DOHH2 (cell line): ENCODE results near the gene SYP.

ENCODE experiments used
- H3F3A ChIP-seq: fragments of 200-600 bp; sonication (generic), shearing (Covaris generic); 2 replicates; pipeline ENCODE4 v1.6.0; 2016; ENCODE audit warnings: antibody characterized with exemption, mild to moderate bottlenecking; ENCODE audit not compliant: control insufficient read depth, insufficient read depth
- H3K27ac ChIP-seq: fragments of 200-600 bp; sonication (generic); 2 replicates; pipeline ENCODE4 v1.5.1; 2014; ENCODE audit warnings: low read depth, mild to moderate bottlenecking, low read length, moderate library complexity
- H3K27me3 ChIP-seq: fragments of 200-600 bp; sonication (generic); 2 replicates; pipeline ENCODE4 v1.6.1; 2014; ENCODE audit warnings: mild to moderate bottlenecking, low read length, mixed read lengths; ENCODE audit not compliant: control insufficient read depth
- H3K36me3 ChIP-seq: fragments of 200-600 bp; sonication (generic); 2 replicates; pipeline ENCODE4 v1.6.1; 2014; ENCODE audit warnings: mild to moderate bottlenecking, low read length, moderate library complexity, mixed read lengths; ENCODE audit not compliant: control insufficient read depth
- H3K4me1 ChIP-seq: fragments of 200-600 bp; sonication (generic); 2 replicates; pipeline ENCODE4 v1.6.1; 2014; ENCODE audit warnings: mild to moderate bottlenecking, low read length, mixed read lengths; ENCODE audit not compliant: control insufficient read depth
- H3K4me2 ChIP-seq: fragments of 200-600 bp; sonication (generic); 2 replicates; pipeline ENCODE4 v1.6.0; 2014; ENCODE audit warnings: mild to moderate bottlenecking, low read length, moderate library complexity
- H3K4me3 ChIP-seq: fragments of 200-600 bp; sonication (generic); 2 replicates; pipeline ENCODE4 v1.5.1; 2014; ENCODE audit warnings: mild to moderate bottlenecking, low read length, mixed read lengths
- H3K79me2 ChIP-seq: fragments of 200-600 bp; sonication (generic); 2 replicates; pipeline ENCODE4 v1.6.1; 2014; ENCODE audit warnings: mild to moderate bottlenecking, low read length, mixed read lengths; ENCODE audit not compliant: control insufficient read depth
- H3K9me2 ChIP-seq: fragments of 200-600 bp; sonication (generic); replicated peaks from 2 replicates; pipeline ENCODE4 v1.6.1; 2014; ENCODE audit warnings: mild to moderate bottlenecking, low read length, mixed read lengths; ENCODE audit not compliant: control insufficient read depth
- H3K9me3 ChIP-seq: fragments of 200-600 bp; sonication (generic); 2 replicates; pipeline ENCODE4 v1.6.1; 2014; ENCODE audit warnings: antibody characterized with exemption, low read length, mixed read lengths; ENCODE audit not compliant: control insufficient read depth, insufficient read depth
- H4K20me1 ChIP-seq: fragments of 200-600 bp; sonication (generic); 2 replicates; pipeline ENCODE4 v1.6.0; 2014; ENCODE audit warnings: low read depth, mild to moderate bottlenecking, antibody characterized with exemption, low read length, moderate library complexity; ENCODE audit not compliant: control insufficient read depth, insufficient read depth
- CTCF ChIP-seq: fragments of 200-600 bp; sonication (generic); IDR thresholded peaks from one replicate; pipeline ENCODE4 v1.5.1; 2014; ENCODE audit warnings: antibody characterized with exemption, mild to moderate bottlenecking, low read depth, low read length; ENCODE audit not compliant: poor library complexity, severe bottlenecking
- EZH2phosphoT487 ChIP-seq: fragments of 200-600 bp; sonication (generic); IDR thresholded peaks from 2 replicates; pipeline ENCODE4 v1.6.1; 2017; ENCODE audit warnings: borderline replicate concordance, mild to moderate bottlenecking, antibody characterized with exemption, low read length, moderate library complexity, mixed read lengths

The SYP gene

DNA sequence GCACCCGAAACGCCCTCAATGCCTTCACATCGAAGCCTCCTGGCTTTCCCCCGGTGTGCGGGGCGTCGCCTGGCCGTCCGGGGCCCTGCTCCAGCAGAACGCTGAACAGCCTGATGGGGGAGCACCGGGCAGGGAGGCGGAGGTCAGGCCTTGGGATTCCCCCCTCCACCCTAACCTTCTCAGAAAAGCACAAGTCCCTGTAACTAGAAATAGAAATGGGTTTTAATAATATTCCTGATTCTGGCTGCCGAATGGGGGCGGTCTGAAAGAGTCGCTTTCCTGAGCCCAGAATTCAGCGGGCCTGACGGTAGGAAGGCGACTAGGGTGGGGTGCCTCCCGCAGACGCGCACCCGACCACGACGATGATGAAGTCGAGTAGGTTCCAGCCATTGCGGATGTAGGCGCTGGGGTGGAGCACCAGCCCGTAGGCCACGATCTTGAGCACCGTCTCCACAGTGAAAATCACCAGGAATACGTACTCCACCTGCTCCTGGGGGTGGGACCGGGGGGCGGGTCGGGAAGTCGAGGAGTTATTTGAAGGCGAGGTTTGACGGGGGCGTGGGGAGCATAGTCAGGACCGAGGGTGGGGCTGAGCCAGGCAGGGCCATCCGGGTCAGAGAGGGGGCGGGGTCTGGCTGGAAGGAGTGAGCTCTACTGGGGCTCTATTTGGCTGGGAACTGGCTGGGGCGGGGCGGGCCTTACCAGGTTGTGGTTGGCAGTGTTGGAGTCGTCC is 30.7 kb upstream of the SYP start:
- Histone ChIP-seq H3K4me2 (peak overlapping the region; percentile 56), H3K27me3 (no peaks in the 10 kb centered on the region), H4K20me1 (no peaks in the 10 kb centered on the region), H3K36me3 (no peaks in the 10 kb centered on the region), H3K9me2 (no peaks in the 10 kb centered on the region), H3K4me1 (peaks cover 9% of the 10 kb centered on the region; the same call in 1 of the 2 replicates), H3K4me3 (peak overlapping the region; percentile 45), H3K27ac (no peak overlapping the region), H3F3A (no peaks in the 10 kb centered on the region), H3K9me3 (no peaks in the 10 kb centered on the region), H3K79me2 (no peaks in the 10 kb centered on the region)
- TF ChIP-seq CTCF (no peak), EZH2phosphoT487 (no peak)

DNA sequence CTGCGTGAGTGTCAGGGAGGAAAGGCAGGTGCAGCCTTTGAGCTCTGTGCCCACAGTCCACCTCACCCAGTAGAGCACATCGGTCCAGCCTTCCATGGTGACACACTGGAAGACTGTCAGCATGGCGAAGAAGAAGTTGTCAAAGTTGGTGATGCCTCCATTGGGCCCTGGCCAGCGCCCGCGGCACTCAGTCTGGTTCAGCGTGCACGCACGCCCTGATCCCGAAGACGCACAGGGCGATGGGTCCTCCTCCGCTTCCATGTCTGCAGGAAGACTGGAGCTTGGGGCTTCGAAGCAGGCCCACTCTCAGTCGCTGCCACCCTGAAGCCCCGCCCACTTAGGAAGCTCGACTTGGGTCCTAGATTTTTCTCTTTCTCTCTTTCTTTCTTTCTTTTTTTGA is 28.2 kb upstream of the SYP start:
- H3K27ac ChIP-seq = no peak overlapping the region
- no peaks in the 10 kb centered on the region for H3K9me2 ChIP-seq
- TF ChIP-seq EZH2phosphoT487 = no peak
- TF ChIP-seq CTCF = no peak
- no peaks in the 10 kb centered on the region for H3K9me3 ChIP-seq
- no peaks in the 10 kb centered on the region for H4K20me1 ChIP-seq
- no peak overlapping the region for H3K4me3 ChIP-seq
- no peaks in the 10 kb centered on the region for H3K36me3 ChIP-seq
- H3K4me2 ChIP-seq = no peak overlapping the region
- H3K4me1 ChIP-seq = peaks cover 9% of the 10 kb centered on the region; the same call in 1 of the 2 replicates
- H3K27me3 ChIP-seq = no peaks in the 10 kb centered on the region
- H3F3A ChIP-seq = no peaks in the 10 kb centered on the region
- no peaks in the 10 kb centered on the region for H3K79me2 ChIP-seq

DNA sequence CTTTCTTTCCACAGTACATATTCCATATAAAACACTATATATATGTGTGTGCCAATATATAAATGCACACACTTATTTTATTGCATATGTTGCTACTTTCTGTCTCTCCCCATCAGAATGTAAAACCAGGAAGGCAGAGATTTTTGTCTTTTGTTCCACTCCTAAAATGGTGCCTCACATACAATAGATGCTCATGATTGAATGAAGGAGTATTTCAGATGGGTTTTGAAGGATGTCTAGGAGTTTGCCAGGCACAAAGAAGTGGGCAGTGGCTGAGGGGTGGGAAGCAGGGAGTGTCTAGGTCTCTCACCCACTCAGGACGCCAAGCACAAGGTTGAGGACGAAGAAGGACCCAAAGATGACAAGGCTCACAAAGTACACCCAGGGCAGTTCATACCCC is 27.7 kb upstream of the SYP start:
- no peak overlapping the region for H3K4me2 ChIP-seq
- H4K20me1 ChIP-seq = no peaks in the 10 kb centered on the region
- H3K4me3 ChIP-seq = no peak overlapping the region
- H3F3A ChIP-seq = no peaks in the 10 kb centered on the region
- TF ChIP-seq CTCF (no peak), EZH2phosphoT487 (no peak)
- H3K27ac ChIP-seq = no peak overlapping the region
- no peaks in the 10 kb centered on the region for H3K9me2 ChIP-seq
- no peaks in the 10 kb centered on the region for H3K36me3 ChIP-seq
- H3K79me2 ChIP-seq = no peaks in the 10 kb centered on the region
- no peaks in the 10 kb centered on the region for H3K9me3 ChIP-seq
- peaks cover 9% of the 10 kb centered on the region; the same call in 1 of the 2 replicates for H3K4me1 ChIP-seq
- no peaks in the 10 kb centered on the region for H3K27me3 ChIP-seq
